Liver (tissue), 9 donors: ENCODE measurements around the gene VWF. TPM values are rescaled to one million over a fixed set of nuclear protein-coding genes. Genes with fewer than 3 reads are reported as not detected.

ENCODE experiments used
- DNase-seq: peaks from one replicate; pipeline ENCODE4 v3.0.0-alpha.2; 2017; ENCODE audit warnings: low spot score
- H3K27ac ChIP-seq, 2 donors: one replicate each; pipeline ENCODE4 v1.7.0; 2013; ENCODE audit warnings: inconsistent platforms in 2 of 2, low read length in 2 of 2, control low read depth in 1 of 2, low read depth in 1 of 2, mild to moderate bottlenecking in 1 of 2
- H3K27me3 ChIP-seq, 4 donors: one replicate each; pipeline versions ENCODE4 v1.6.1 to v1.7.0; 2013; ENCODE audit warnings: low read length in 3 of 4, inconsistent platforms in 1 of 4, mild to moderate bottlenecking in 1 of 4, moderate library complexity in 1 of 4; ENCODE audit not compliant: control insufficient read depth in 4 of 4, insufficient read depth in 4 of 4
- H3K36me3 ChIP-seq, 4 donors: one replicate each; pipeline versions ENCODE4 v1.6.1 to v1.7.0; 2013; ENCODE audit warnings: low read length in 3 of 4, mild to moderate bottlenecking in 3 of 4, low read depth in 1 of 4, moderate library complexity in 1 of 4; ENCODE audit not compliant: control insufficient read depth in 4 of 4, insufficient read depth in 3 of 4
- H3K4me1 ChIP-seq, 4 donors: one replicate each; pipeline versions ENCODE4 v1.6.1 to v1.7.0; 2013; ENCODE audit warnings: low read length in 3 of 4, mild to moderate bottlenecking in 3 of 4, moderate library complexity in 1 of 4; ENCODE audit not compliant: control insufficient read depth in 4 of 4, insufficient read depth in 4 of 4
- H3K4me3 ChIP-seq, 3 donors: one replicate each; pipeline versions ENCODE4 v1.6.1 to v1.7.0; 2013; ENCODE audit warnings: low read length in 3 of 3, control low read depth in 1 of 3, low read depth in 1 of 3, mild to moderate bottlenecking in 1 of 3
- H3K9ac ChIP-seq, 2 donors: one replicate each; pipeline ENCODE4 v1.7.0; 2013; ENCODE audit warnings: low read length in 2 of 2, mild to moderate bottlenecking in 2 of 2, moderate library complexity in 2 of 2, control low read depth in 1 of 2, low read depth in 1 of 2
- H3K9me3 ChIP-seq, 4 donors: one replicate each; pipeline versions ENCODE4 v1.6.1 to v1.7.0; 2013; ENCODE audit warnings: low read length in 3 of 4; ENCODE audit not compliant: control insufficient read depth in 4 of 4
- ATF3 ChIP-seq: IDR thresholded peaks from 2 replicates; pipeline ENCODE4 v1.6.1; 2016; ENCODE audit warnings: antibody characterized with exemption
- CTCF ChIP-seq: fragments of 150-350 bp; IDR thresholded peaks from 2 replicates; pipeline ENCODE4 v1.5.1; 2017; ENCODE audit warnings: improper control_type of control experiment, low read depth, low read length; ENCODE audit not compliant: missing input control
- EGR1 ChIP-seq, 2 donors: IDR thresholded peaks; 2 replicates each; pipeline ENCODE4 v1.6.1; 2016 to 2018; ENCODE audit warnings: antibody characterized with exemption in 2 of 2, low read depth in 2 of 2
- FOXA1 ChIP-seq: IDR thresholded peaks from 2 replicates; pipeline ENCODE4 v1.6.1; 2016; ENCODE audit warnings: antibody characterized with exemption
- FOXA2 ChIP-seq: IDR thresholded peaks from 2 replicates; pipeline ENCODE4 v1.6.1; 2016; ENCODE audit warnings: antibody characterized with exemption
- GABPA ChIP-seq, 2 donors: IDR thresholded peaks in 1 of 2; conservative IDR thresholded peaks in 1 of 2; 2 replicates each; pipeline ENCODE4 v1.6.1; 2016; ENCODE audit warnings: antibody characterized with exemption in 2 of 2, mild to moderate bottlenecking in 1 of 2, moderate library complexity in 1 of 2
- HNF4A ChIP-seq, 2 donors: conservative IDR thresholded peaks; 2 replicates each; pipeline ENCODE4 v1.6.1; 2016; ENCODE audit warnings: antibody characterized with exemption in 2 of 2, mild to moderate bottlenecking in 2 of 2
- HNF4G ChIP-seq: IDR thresholded peaks from 2 replicates; pipeline ENCODE4 v1.6.1; 2016; ENCODE audit warnings: antibody characterized with exemption
- JUND ChIP-seq, 2 donors: IDR thresholded peaks; 2 replicates each; pipeline ENCODE4 v1.6.1; 2016; ENCODE audit warnings: antibody characterized with exemption in 2 of 2
- NR2F2 ChIP-seq: IDR thresholded peaks from 2 replicates; pipeline ENCODE4 v1.6.1; 2016; ENCODE audit warnings: antibody characterized with exemption
- RAD21 ChIP-seq, 2 donors: IDR thresholded peaks; 2 replicates each; pipeline ENCODE4 v1.6.1; 2016; ENCODE audit warnings: antibody characterized with exemption in 2 of 2, mild to moderate bottlenecking in 2 of 2
- RXRA ChIP-seq, 2 donors: IDR thresholded peaks; 2 replicates each; pipeline ENCODE4 v1.6.1; 2017 to 2018; ENCODE audit warnings: antibody characterized with exemption in 2 of 2, mild to moderate bottlenecking in 1 of 2
- SP1 ChIP-seq: IDR thresholded peaks from 2 replicates; pipeline ENCODE4 v1.6.1; 2018; ENCODE audit warnings: antibody characterized with exemption, mild to moderate bottlenecking
- TAF1 ChIP-seq: conservative IDR thresholded peaks from 2 replicates; pipeline ENCODE4 v1.6.1; 2016; ENCODE audit warnings: antibody characterized with exemption, mild to moderate bottlenecking
- YY1 ChIP-seq: IDR thresholded peaks from 2 replicates; pipeline ENCODE4 v1.6.1; 2016; ENCODE audit warnings: antibody characterized with exemption, mild to moderate bottlenecking
- WGBS: extraction: QIAGEN DNeasy Blood & Tissue Kit; methylation state at CpG from one replicate; pipeline ENCODE4 v1.1.7; 2013; 5-methylcytosine and 5-hydroxymethylcytosine counted together
- polyA plus RNA-seq, 2 donors: library from polyadenylated mRNA; stranded (reverse) in 1 of 2; unstranded in 1 of 2; fragments of 200-250 nt in 1 of 2; fragments of >200 nt in 1 of 2; fragmentation: Nextera tagmentation in 1 of 2; extraction: Ambion mirVana in 1 of 2; gene quantifications; one replicate each; pipeline versions ENCODE4 v1.2.1 to v1.2.3, GENCODE V29; 2013 to 2015
- total RNA-seq, 2 donors: library from RNA; depleted of rRNA; stranded (reverse); fragments of >200 nt; gene quantifications; one replicate each; pipeline ENCODE4 v1.2.3, GENCODE V29; 2014
- TF ChIP-seq, protein P1 (sequence below): IDR thresholded peaks from 2 replicates; pipeline ENCODE4 v1.6.1; 2016; ENCODE audit warnings: antibody characterized with exemption
- TF ChIP-seq, protein P2 (sequence below): IDR thresholded peaks from 2 replicates; pipeline ENCODE4 v1.6.1; 2016; ENCODE audit warnings: antibody characterized with exemption
- TF ChIP-seq, protein P3 (sequence below): IDR thresholded peaks from 2 replicates; pipeline ENCODE4 v1.6.1; 2016; ENCODE audit warnings: antibody characterized with exemption, mild to moderate bottlenecking
- donor health status: healthy.
- donor health status: healthy.
- donor health status: healthy.
- donor health status: healthy.
- donor health status: healthy.

The VWF gene
- total and polyA plus RNA-seq, 4 donors, result 2.1 to 10.8 (median 4.0) TPM

GRCh38 chr12:5988088-5988487 lies 136.4 kb downstream of the VWF start:
- H3K27ac ChIP-seq, result no peak overlapping the region
- DNase-seq, result no peak
- no peak for TF ChIP-seq FOXA1
- TF ChIP-seq RAD21 (IDR thresholded peaks at IDR 0.05), result no peak
- no peak for TF ChIP-seq GABPA (IDR thresholded peaks at IDR 0.05 in 1 of 2, conservative IDR thresholded peaks at IDR 0.05 in 1 of 2)
- TF ChIP-seq ATF3, result no peak
- TF ChIP-seq, protein P1, sequence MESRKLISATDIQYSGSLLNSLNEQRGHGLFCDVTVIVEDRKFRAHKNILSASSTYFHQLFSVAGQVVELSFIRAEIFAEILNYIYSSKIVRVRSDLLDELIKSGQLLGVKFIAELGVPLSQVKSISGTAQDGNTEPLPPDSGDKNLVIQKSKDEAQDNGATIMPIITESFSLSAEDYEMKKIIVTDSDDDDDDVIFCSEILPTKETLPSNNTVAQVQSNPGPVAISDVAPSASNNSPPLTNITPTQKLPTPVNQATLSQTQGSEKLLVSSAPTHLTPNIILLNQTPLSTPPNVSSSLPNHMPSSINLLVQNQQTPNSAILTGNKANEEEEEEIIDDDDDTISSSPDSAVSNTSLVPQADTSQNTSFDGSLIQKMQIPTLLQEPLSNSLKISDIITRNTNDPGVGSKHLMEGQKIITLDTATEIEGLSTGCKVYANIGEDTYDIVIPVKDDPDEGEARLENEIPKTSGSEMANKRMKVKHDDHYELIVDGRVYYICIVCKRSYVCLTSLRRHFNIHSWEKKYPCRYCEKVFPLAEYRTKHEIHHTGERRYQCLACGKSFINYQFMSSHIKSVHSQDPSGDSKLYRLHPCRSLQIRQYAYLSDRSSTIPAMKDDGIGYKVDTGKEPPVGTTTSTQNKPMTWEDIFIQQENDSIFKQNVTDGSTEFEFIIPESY, result no peak
- no peak for TF ChIP-seq RXRA (IDR thresholded peaks at IDR 0.05)
- TF ChIP-seq NR2F2, result no peak
- TF ChIP-seq YY1, result no peak
- TF ChIP-seq SP1, result no peak
- TF ChIP-seq JUND (IDR thresholded peaks at IDR 0.05), result no peak
- no peak for TF ChIP-seq FOXA2
- TF ChIP-seq HNF4A (conservative IDR thresholded peaks at IDR 0.05), result no peak
- TF ChIP-seq TAF1, result no peak
- TF ChIP-seq, protein P2, sequence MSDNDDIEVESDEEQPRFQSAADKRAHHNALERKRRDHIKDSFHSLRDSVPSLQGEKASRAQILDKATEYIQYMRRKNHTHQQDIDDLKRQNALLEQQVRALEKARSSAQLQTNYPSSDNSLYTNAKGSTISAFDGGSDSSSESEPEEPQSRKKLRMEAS, result no peak
- TF ChIP-seq HNF4G, result no peak
- no peak for TF ChIP-seq EGR1 (IDR thresholded peaks at IDR 0.05; ENCODE audit: low read depth in 2 of 2)
- TF ChIP-seq, protein P3, sequence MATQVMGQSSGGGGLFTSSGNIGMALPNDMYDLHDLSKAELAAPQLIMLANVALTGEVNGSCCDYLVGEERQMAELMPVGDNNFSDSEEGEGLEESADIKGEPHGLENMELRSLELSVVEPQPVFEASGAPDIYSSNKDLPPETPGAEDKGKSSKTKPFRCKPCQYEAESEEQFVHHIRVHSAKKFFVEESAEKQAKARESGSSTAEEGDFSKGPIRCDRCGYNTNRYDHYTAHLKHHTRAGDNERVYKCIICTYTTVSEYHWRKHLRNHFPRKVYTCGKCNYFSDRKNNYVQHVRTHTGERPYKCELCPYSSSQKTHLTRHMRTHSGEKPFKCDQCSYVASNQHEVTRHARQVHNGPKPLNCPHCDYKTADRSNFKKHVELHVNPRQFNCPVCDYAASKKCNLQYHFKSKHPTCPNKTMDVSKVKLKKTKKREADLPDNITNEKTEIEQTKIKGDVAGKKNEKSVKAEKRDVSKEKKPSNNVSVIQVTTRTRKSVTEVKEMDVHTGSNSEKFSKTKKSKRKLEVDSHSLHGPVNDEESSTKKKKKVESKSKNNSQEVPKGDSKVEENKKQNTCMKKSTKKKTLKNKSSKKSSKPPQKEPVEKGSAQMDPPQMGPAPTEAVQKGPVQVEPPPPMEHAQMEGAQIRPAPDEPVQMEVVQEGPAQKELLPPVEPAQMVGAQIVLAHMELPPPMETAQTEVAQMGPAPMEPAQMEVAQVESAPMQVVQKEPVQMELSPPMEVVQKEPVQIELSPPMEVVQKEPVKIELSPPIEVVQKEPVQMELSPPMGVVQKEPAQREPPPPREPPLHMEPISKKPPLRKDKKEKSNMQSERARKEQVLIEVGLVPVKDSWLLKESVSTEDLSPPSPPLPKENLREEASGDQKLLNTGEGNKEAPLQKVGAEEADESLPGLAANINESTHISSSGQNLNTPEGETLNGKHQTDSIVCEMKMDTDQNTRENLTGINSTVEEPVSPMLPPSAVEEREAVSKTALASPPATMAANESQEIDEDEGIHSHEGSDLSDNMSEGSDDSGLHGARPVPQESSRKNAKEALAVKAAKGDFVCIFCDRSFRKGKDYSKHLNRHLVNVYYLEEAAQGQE, result no peak
- no peak for TF ChIP-seq CTCF
- H3K4me1 ChIP-seq, result peaks cover 0 to 4% (median 0%) of the 10 kb centered on the region in 4 donors
- no peaks in the 10 kb centered on the region for H3K27me3 ChIP-seq
- 62% methylated on average over 10 of the region's 10 CpGs for WGBS
- no peak overlapping the region for H3K9ac ChIP-seq
- H3K9me3 ChIP-seq, result no peaks in the 10 kb centered on the region
- no peak overlapping the region for H3K4me3 ChIP-seq
- H3K36me3 ChIP-seq, result no peaks in the 10 kb centered on the region
